Natural killer cell treated with Interleukin-12 subunit alpha and Interleukin-12 subunit beta and Interleukin-15 and Interleukin-18, amount 100 ng/mL, for 72 hours (primary cell): ENCODE results near the gene FGD5. TPM values are rescaled to one million over a fixed set of nuclear protein-coding genes. Genes with fewer than 3 reads are reported as not detected.

ENCODE experiments used
- ATAC-seq, 2 donors: fragments of 150-1000 bp; cut with Tn5 transposase in 1 of 2; sonication (Bioruptor Pico), chemical (Tn5 transposase) in 1 of 2; 2 replicates each; pipeline ENCODE4 v1.10.0; 2021
- DNase-seq: peaks from one replicate; pipeline ENCODE4 v3.0.0; 2022; ENCODE audit warnings: low spot score
- H3K27ac Mint-ChIP-seq, 2 donors: 1 replicate in 1 of 2; 2 replicates in 1 of 2; pipeline ENCODE4 v1.8.0; 2022; ENCODE audit warnings: mixed read lengths in 2 of 2, mild to moderate bottlenecking in 1 of 2, moderate library complexity in 1 of 2
- H3K27me3 Mint-ChIP-seq, 2 donors: 1 replicate in 1 of 2; 2 replicates in 1 of 2; pipeline ENCODE4 v1.8.0; 2022; ENCODE audit warnings: mixed read lengths in 2 of 2
- H3K36me3 Mint-ChIP-seq: one replicate; pipeline ENCODE4 v1.8.0; 2022; ENCODE audit warnings: mixed read lengths
- H3K4me1 Mint-ChIP-seq, 2 donors: 1 replicate in 1 of 2; 2 replicates in 1 of 2; pipeline ENCODE4 v1.8.0; 2022; ENCODE audit warnings: low read depth in 2 of 2, mixed read lengths in 2 of 2, mild to moderate bottlenecking in 1 of 2
- H3K4me3 Mint-ChIP-seq: one replicate; pipeline ENCODE4 v1.8.0; 2022; ENCODE audit warnings: mixed read lengths
- H3K9me3 Mint-ChIP-seq: 2 replicates; pipeline ENCODE4 v1.8.0; 2022; ENCODE audit warnings: mixed read lengths
- total RNA-seq, 2 donors: library from RNA; stranded (reverse); gene quantifications; one replicate each; pipeline ENCODE4 v1.2.3, GENCODE V29; 2022

The FGD5 gene
- total RNA-seq, 2 donors from 2014 or later: not detected

GRCh38 chr3:14794435-14794834 lies 24.3 kb upstream of the FGD5 start:
- Mint-ChIP-seq H3K36me3 (no peaks in the 10 kb centered on the region), H3K27ac (no peak overlapping the region), H3K4me1 (no peaks in the 10 kb centered on the region), H3K9me3 (no peaks in the 10 kb centered on the region), H3K4me3 (no peak overlapping the region), H3K27me3 (peaks cover 5 to 6% of the 10 kb centered on the region in 2 donors)
- no peak for ATAC-seq
- no peak for DNase-seq

DNA sequence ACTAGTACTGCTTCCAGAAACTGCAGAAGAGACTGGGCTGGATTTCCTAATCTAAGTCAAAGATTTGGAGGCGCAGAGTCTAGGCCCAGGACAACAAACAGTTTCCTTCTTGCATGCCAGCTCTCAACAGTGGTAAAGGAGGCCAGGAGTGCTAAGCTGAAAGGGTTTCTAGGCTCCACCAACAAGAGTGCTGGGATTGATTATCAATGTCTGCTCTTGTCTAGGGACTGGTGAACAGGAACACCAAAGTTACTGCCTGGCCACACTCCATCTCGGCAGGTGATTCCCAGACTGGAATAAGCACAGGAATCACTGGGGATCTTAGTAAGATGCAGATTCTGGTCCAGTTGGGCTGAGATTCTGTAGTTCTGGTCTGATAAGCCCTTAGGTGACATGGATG lies 22.8 kb upstream of the FGD5 start:
- ATAC-seq (no peak), DNase-seq (no peak)
- Mint-ChIP-seq H3K9me3 (no peaks in the 10 kb centered on the region), H3K4me3 (no peak overlapping the region), H3K27me3 (peaks cover 0 to 5% of the 10 kb centered on the region in 2 donors), H3K4me1 (no peaks in the 10 kb centered on the region), H3K27ac (no peak overlapping the region), H3K36me3 (no peaks in the 10 kb centered on the region)

DNA sequence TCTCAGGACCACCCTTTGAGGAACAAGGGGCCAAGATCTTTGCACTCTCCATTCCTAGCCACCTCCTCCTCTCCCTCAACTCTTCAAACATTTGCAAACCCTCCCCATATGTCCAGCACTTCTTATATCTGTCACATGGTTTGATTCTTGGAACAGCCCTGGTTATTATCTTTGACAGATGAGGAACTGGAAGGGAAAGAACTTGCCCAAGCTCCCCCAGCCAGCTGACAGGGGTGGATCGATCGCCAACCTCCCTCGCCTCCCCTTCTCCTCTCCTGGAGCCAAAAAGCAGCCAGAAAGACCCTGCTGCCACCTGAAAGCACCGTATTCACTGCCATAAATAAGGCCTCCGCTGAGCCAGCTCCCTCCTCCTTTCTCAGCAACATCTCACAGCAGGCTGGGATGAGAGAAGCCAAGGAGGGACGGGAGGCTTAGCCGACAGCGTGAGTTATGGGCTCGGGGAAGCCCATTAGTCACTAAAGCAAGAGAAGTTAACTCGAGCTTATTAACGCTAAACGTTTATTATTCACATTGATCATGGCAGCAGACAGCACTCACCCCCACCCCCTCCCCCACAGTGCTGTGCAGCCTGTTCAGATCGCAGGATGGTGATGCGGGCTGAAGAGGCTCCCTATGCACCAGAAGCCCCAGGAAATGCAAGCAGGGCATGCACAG lies 22.2 kb upstream of the FGD5 start:
- peak; percentile 12 for DNase-seq
- no peak overlapping the region for H3K4me3 Mint-ChIP-seq
- H3K36me3 Mint-ChIP-seq: no peaks in the 10 kb centered on the region
- no peaks in the 10 kb centered on the region for H3K9me3 Mint-ChIP-seq
- no peaks in the 10 kb centered on the region for H3K4me1 Mint-ChIP-seq
- peaks cover 0 to 5% of the 10 kb centered on the region in 2 donors for H3K27me3 Mint-ChIP-seq
- no peak for ATAC-seq
- H3K27ac Mint-ChIP-seq: no peak overlapping the region

GRCh38 chr3:14797731-14798130 lies 21.0 kb upstream of the FGD5 start:
- H3K36me3 Mint-ChIP-seq: no peaks in the 10 kb centered on the region
- DNase-seq (peak; percentile 28), ATAC-seq (peak in 1 of 2 donors; percentile 20)
- H3K4me3 Mint-ChIP-seq: no peak overlapping the region
- H3K27ac Mint-ChIP-seq: no peak overlapping the region
- H3K27me3 Mint-ChIP-seq: peaks cover under 1 to 5% of the 10 kb centered on the region in 2 donors
- H3K9me3 Mint-ChIP-seq: no peaks in the 10 kb centered on the region
- no peaks in the 10 kb centered on the region for H3K4me1 Mint-ChIP-seq

DNA sequence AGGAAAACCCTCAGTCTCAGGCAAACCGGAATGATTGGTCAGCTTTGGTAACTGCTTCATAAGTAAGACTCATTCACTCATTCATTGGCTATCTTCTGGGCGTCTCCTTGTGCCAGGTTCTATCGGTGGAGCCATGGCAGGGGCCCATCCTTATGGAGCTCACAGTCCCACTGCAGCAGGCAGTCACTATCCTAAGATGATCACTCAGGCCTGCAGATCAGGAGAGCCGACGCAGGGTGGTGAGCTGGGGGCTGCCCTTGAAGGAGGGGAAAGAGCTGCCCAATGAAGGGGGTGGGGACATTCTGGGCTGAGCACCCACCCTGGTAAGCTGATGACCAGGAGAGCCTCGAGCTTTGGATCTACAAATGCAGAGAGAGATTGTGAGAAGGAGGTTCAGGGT lies 20.5 kb upstream of the FGD5 start:
- no peak for ATAC-seq
- Mint-ChIP-seq H3K27ac (no peak overlapping the region), H3K4me3 (no peak overlapping the region), H3K9me3 (no peaks in the 10 kb centered on the region), H3K27me3 (peaks cover 5 to 8% of the 10 kb centered on the region in 2 donors), H3K36me3 (no peaks in the 10 kb centered on the region), H3K4me1 (peaks cover 0 to 2% of the 10 kb centered on the region in 2 donors)
- no peak for DNase-seq

- ATAC-seq (no peak), DNase-seq (no peak)
- Mint-ChIP-seq H3K4me1 (peaks cover 0 to 6% of the 10 kb centered on the region in 2 donors), H3K27me3 (peaks cover 9 to 12% of the 10 kb centered on the region in 2 donors), H3K4me3 (no peak overlapping the region), H3K36me3 (no peaks in the 10 kb centered on the region), H3K27ac (no peak overlapping the region), H3K9me3 (no peaks in the 10 kb centered on the region)
Observed at GRCh38 chr3:14799146-14799545, 19.6 kb upstream of the FGD5 start.

- H3K4me3 Mint-ChIP-seq: no peak overlapping the region
- peaks cover 0 to 13% of the 10 kb centered on the region in 2 donors for H3K4me1 Mint-ChIP-seq
- H3K36me3 Mint-ChIP-seq: no peaks in the 10 kb centered on the region
- DNase-seq: no peak
- no peaks in the 10 kb centered on the region for H3K9me3 Mint-ChIP-seq
- peaks cover 19 to 20% of the 10 kb centered on the region in 2 donors for H3K27me3 Mint-ChIP-seq
- H3K27ac Mint-ChIP-seq: no peak overlapping the region
- no peak for ATAC-seq
Observed at GRCh38 chr3:14801031-14801430, 17.7 kb upstream of the FGD5 start.

DNA sequence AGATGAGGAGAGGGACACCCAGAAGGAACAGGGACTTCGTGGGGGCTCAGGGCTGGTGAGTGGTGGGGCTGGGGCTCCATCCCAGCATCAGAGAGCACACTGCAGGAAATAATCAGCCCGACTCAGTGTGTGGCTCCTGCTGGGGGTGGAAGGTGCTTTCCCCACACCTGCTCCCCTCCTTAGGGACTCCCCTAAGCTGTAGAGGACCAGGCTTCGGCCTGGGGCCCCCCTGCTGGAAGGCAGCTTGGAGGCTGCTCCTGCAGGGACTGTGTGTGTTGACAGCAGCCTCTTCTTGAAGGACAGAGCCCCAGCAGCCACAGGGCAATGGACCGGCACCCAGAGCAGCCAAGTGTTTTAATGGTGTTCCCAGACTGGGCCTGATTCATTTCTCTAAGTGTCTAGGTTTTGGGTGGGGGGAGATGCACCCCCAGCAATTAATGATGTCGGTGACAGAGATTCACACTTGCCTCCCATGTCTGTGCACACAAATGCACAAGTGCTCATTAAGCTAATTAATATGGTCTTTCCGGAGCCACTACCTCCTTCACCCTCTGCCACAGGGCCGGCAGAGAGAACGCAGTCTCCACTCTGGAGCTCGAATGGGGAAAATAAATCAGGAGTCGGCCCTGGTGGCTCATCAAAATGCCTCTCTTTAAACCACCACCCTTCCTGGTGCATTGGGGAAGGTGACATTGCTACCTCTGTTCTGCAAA lies 16.9 kb upstream of the FGD5 start:
- Mint-ChIP-seq H3K4me1 (peaks cover 0 to 13% of the 10 kb centered on the region in 2 donors), H3K27me3 (peaks cover 21 to 28% of the 10 kb centered on the region in 2 donors), H3K27ac (no peak overlapping the region), H3K9me3 (no peaks in the 10 kb centered on the region), H3K36me3 (no peaks in the 10 kb centered on the region), H3K4me3 (no peak overlapping the region)
- no peak for ATAC-seq
- DNase-seq: no peak

DNA sequence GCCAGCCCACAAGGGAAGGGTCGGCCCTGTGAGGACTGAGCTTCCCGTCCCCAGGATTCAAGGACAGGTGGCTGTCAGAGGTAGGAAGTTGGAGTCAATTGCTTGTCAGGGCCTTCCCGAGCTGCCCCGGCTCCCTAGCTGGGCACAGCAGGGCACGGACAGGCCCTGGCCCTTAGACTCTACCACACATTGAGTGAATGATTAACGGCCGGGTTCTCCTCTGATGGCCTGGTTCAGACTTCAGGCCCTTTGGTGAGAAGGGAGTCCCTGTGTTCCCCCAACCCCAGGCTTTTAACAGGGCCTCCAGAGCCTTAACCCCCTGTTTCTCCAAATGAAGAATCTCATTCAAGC lies 16.4 kb upstream of the FGD5 start:
- Mint-ChIP-seq H3K27ac (no peak overlapping the region), H3K27me3 (peaks cover 24 to 32% of the 10 kb centered on the region in 2 donors), H3K36me3 (no peaks in the 10 kb centered on the region), H3K4me1 (peaks cover 0 to 13% of the 10 kb centered on the region in 2 donors), H3K4me3 (no peak overlapping the region), H3K9me3 (no peaks in the 10 kb centered on the region)
- no peak for DNase-seq
- ATAC-seq: no peak

GRCh38 chr3:14803101-14803980 lies 15.4 kb upstream of the FGD5 start:
- no peak overlapping the region for H3K4me3 Mint-ChIP-seq
- DNase-seq: no peak
- ATAC-seq: peak; percentile 37 to 54
- H3K9me3 Mint-ChIP-seq: no peaks in the 10 kb centered on the region
- no peak overlapping the region for H3K27ac Mint-ChIP-seq
- peaks cover 24 to 32% of the 10 kb centered on the region in 2 donors for H3K27me3 Mint-ChIP-seq
- peaks cover 0 to 13% of the 10 kb centered on the region in 2 donors for H3K4me1 Mint-ChIP-seq
- no peaks in the 10 kb centered on the region for H3K36me3 Mint-ChIP-seq

DNA sequence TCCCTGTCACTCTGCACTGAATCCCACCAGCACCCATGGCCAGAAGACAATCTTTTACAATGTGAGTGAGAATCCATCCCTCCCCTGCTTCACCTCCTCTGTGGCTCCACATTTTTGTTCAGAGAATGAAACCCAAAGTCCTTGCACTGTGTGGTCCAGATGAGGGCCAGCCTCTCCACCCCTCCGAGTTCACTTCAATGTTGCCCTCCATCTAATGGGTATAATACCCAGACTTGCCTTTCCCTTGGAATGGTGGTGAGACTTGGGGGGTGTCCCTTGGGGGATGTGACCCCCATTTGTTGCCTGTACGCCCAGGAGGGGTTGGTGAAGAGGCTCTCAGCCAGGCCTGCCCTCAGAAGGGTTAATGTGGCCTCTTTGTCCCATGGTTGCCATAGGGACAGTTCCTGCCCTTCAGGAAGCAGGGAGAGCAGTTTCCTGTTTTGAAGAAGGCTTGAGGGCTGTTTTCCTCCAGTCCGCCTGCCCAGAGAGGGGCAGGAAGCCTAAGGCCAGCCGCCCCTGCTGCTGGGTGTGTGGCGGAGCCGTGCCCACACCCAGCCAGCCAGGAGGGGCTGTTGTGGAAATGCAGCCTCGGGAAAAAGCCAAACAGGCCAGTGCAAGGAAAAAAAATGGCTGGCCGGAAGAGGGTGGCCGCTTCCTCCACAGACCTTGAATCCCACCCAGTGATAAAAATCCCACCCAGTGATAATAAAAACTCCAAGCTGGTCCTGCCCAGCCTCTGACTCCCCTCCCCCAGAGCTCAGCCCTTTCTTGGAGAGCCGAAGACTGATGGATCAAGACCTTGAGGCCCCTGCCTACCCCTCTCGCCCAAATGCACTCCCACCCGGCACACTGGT lies 14.6 kb upstream of the FGD5 start:
- Mint-ChIP-seq H3K27ac (no peak overlapping the region), H3K9me3 (no peaks in the 10 kb centered on the region), H3K4me3 (no peak overlapping the region), H3K36me3 (no peaks in the 10 kb centered on the region), H3K27me3 (peaks cover 32 to 40% of the 10 kb centered on the region in 2 donors), H3K4me1 (peaks cover 0 to 13% of the 10 kb centered on the region in 2 donors)
- DNase-seq: no peak
- ATAC-seq: no peak

DNA sequence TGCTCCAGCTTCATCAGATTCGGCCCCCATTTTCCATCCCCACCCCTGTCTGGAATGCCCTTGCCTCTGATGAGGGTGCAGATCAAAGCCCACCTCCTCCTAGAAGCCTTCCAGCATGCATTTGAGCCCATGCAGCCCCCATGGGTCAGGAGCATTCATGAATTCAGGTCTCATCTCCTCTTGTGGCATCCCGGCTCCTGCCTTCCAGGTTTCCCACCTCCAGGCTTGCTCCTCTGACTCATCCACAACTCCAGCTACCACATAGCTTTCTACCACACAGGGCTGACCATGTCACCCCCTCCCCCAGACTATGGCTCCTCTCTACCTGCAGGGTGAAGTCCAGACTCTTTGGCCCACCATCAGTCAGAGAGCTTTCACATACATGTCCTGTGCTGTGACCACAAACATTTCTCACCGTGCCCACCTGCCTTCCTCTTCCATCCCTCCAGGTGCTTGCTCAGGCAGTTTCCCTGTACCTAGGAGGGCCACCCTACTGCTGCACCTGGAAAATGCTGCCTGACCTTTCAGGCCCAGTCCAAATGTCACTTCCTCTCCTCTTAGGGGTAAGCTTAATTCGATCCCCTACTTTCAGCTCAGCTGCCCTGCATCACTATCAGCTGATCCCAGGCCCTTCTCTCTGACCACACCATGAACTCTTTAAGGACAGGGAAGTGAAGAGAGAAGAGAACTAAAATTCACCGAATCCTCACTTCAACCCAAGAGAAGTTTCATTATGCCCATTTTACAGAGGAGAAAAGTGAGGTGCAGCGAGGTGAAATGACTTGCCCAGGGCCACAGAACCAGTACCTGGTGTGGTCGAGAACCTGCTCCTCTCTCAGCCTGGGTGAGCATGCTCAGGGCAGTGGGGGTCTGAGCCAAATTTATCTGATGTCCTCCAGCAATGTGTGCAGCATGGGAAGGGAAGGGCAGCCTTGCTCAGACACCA lies 13.7 kb upstream of the FGD5 start:
- peaks cover 0 to 13% of the 10 kb centered on the region in 2 donors for H3K4me1 Mint-ChIP-seq
- no peak overlapping the region for H3K27ac Mint-ChIP-seq
- DNase-seq: no peak

More for the DNA sequence above, 13.7 kb upstream of the FGD5 start:
- ATAC-seq: no peak
- Mint-ChIP-seq H3K27me3 (peaks cover 39 to 44% of the 10 kb centered on the region in 2 donors), H3K4me3 (no peak overlapping the region), H3K9me3 (no peaks in the 10 kb centered on the region), H3K36me3 (no peaks in the 10 kb centered on the region)
